Activated CD4-positive, alpha-beta T cell treated with anti-CD3 and anti-CD28 coated beads for 36 hours (primary cell): ENCODE results near the gene DCDC1. TPM values are rescaled to one million over a fixed set of nuclear protein-coding genes. Genes with fewer than 3 reads are reported as not detected.

Experiments used
- ATAC-seq: fragments of 200-7000 bp; cut with Tn5 transposase; one replicate; pipeline ENCODE4 v1.10.0; 2021; ENCODE audit warnings: mild to moderate bottlenecking, moderate library complexity
- CTCF ChIA-PET: fragments of 350-600 bp; sonication (Branson Sonifier 250); formaldehyde crosslinking; loops from one replicate; lab custom pipeline; 2021; ENCODE audit warnings: antibody characterized with exemption; lab: Charles Lee
- POLR2A ChIA-PET: fragments of 350-600 bp; sonication (Branson Sonifier 250); formaldehyde crosslinking; loops from one replicate; lab custom pipeline; 2021; ENCODE audit warnings: antibody characterized with exemption, inconsistent platforms; lab: Charles Lee
- DNase-seq: peaks from one replicate; pipeline ENCODE4 v3.0.0-alpha.2; 2020
- H3K27ac Mint-ChIP-seq: one replicate; pipeline ENCODE4 v1.8.0; 2021; ENCODE audit warnings: mixed read lengths
- H3K27me3 Mint-ChIP-seq: one replicate; pipeline ENCODE4 v1.8.0; 2021; ENCODE audit warnings: mixed read lengths
- H3K36me3 Mint-ChIP-seq: one replicate; pipeline ENCODE4 v1.8.0; 2021; ENCODE audit warnings: low read depth, mixed read lengths
- H3K4me1 Mint-ChIP-seq: one replicate; pipeline ENCODE4 v1.8.0; 2021; ENCODE audit warnings: mixed read lengths
- H3K4me3 Mint-ChIP-seq: one replicate; pipeline ENCODE4 v1.8.0; 2021; ENCODE audit warnings: mild to moderate bottlenecking, moderate library complexity, mixed read lengths
- H3K9me3 Mint-ChIP-seq: one replicate; pipeline ENCODE4 v1.8.0; 2021; ENCODE audit warnings: low read depth, mixed read lengths
- intact Hi-C, 2 experiments: fragments of 100-400 bp; cut with DNase I in 1 of 2; cut with micrococcal nuclease in 1 of 2; formaldehyde crosslinking; loops; one replicate each; pipeline versions ENCODE4 v1.14.2 to v1.15.1; 2022 to 2024; cut with DNase I, micrococcal nuclease
- total RNA-seq, 2 experiments: library from RNA; stranded (reverse); gene quantifications; one replicate each; pipeline ENCODE4 v1.2.3, GENCODE V29; 2021

DCDC1 gene
- total RNA-seq, 2 experiments from 2014 or later, result 0.23 to 0.32 TPM

GRCh38 chr11:31231601-31232000 is 137.9 kb downstream of the DCDC1 start:
- CTCF ChIA-PET, result interaction anchor here (1.1 to 1.7 kb wide), 2 partner anchors 8 to 11 kb away, joined by 4 read pairs; no protein-coding TSS in a partner anchor
- H3K27me3 Mint-ChIP-seq, result peaks cover 3% of the 10 kb centered on the region
- POLR2A ChIA-PET, result no interaction called here
- H3K36me3 Mint-ChIP-seq, result no peaks in the 10 kb centered on the region
- no peak for ATAC-seq
- DNase-seq, result no peak
- no peaks in the 10 kb centered on the region for H3K9me3 Mint-ChIP-seq
- H3K27ac Mint-ChIP-seq, result no peak overlapping the region
- no peaks in the 10 kb centered on the region for H3K4me1 Mint-ChIP-seq
- H3K4me3 Mint-ChIP-seq, result no peak overlapping the region
- intact Hi-C loops, result no loop called here

DNA sequence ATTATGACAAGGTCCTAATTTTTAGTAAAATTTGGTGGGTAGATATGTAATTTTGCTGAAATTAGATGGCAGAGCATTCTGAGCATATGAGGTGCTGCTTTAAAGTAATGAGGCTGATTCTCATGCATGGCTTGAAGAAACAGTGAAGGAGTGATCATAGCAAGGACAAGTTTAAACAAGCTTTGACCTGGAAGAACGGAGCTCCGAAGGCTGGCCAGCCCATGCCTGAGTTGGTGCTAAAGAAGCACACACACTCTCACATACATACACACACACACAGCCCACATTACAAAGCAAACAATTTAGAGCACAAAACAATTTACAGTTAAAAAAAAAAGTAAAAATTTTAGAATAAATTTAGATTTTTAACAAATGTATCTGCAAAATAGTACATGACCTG is 150.7 kb downstream of the DCDC1 start:
- ATAC-seq (no peak), DNase-seq (no peak)
- no peaks in the 10 kb centered on the region for H3K36me3 Mint-ChIP-seq
- CTCF ChIA-PET, result interaction anchor here (0.7 to 1.5 kb wide), 3 partner anchors 9 to 67 kb away, joined by 3 to 10 read pairs (median 4); no protein-coding TSS in a partner anchor
- no peaks in the 10 kb centered on the region for H3K4me1 Mint-ChIP-seq
- intact Hi-C loops, result no loop called here
- H3K27me3 Mint-ChIP-seq, result peaks cover 6% of the 10 kb centered on the region
- no peaks in the 10 kb centered on the region for H3K9me3 Mint-ChIP-seq
- POLR2A ChIA-PET, result no interaction called here
- no peak overlapping the region for H3K27ac Mint-ChIP-seq
- no peak overlapping the region for H3K4me3 Mint-ChIP-seq

DNA sequence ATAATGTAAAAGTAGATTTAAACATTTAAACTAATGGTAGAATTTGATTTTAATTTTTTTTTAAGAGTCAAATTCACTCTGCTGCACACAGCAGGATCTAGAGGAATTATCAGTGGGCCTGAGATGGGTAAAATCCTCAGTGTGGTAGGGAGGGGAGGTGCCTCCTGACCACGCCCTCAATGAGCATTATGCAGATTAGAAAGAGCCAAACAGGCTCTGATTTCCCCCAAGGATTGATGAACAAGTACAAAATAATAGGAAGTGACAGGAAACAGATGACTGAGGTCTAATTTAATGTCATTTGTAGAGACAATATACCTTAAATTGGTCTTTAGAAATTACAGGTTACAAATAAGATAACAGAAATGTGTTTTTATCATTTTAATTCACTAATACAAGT is 155.2 kb downstream of the DCDC1 start:
- H3K27ac Mint-ChIP-seq, result no peak overlapping the region
- no peaks in the 10 kb centered on the region for H3K36me3 Mint-ChIP-seq
- DNase-seq (no peak), ATAC-seq (no peak)
- intact Hi-C loops, result no loop called here
- H3K9me3 Mint-ChIP-seq, result no peaks in the 10 kb centered on the region
- POLR2A ChIA-PET, result no interaction called here
- H3K27me3 Mint-ChIP-seq, result peaks cover 3% of the 10 kb centered on the region
- CTCF ChIA-PET, result no interaction called here
- H3K4me1 Mint-ChIP-seq, result no peaks in the 10 kb centered on the region
- H3K4me3 Mint-ChIP-seq, result no peak overlapping the region

DNA sequence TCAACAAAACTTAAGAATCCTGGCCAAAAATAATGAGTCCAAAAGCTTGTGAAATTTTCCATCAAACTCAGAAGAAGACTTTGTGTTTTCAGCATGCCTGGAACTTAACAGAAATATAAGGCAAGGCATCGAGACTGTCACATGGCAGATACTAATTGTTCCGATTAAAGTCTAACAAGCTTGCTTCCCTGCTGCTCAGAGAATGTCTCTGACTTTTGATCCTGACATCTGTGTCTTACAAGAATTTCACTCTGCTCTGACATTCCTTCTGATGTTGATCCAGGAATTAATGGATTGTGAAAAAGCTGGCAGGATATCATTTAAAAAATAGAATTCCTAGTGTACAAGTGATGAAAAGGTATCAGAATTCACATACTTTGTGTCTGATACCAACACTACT is 170.2 kb downstream of the DCDC1 start:
- Mint-ChIP-seq H3K9me3 (no peaks in the 10 kb centered on the region), H3K27me3 (peaks cover 2% of the 10 kb centered on the region)

DNA sequence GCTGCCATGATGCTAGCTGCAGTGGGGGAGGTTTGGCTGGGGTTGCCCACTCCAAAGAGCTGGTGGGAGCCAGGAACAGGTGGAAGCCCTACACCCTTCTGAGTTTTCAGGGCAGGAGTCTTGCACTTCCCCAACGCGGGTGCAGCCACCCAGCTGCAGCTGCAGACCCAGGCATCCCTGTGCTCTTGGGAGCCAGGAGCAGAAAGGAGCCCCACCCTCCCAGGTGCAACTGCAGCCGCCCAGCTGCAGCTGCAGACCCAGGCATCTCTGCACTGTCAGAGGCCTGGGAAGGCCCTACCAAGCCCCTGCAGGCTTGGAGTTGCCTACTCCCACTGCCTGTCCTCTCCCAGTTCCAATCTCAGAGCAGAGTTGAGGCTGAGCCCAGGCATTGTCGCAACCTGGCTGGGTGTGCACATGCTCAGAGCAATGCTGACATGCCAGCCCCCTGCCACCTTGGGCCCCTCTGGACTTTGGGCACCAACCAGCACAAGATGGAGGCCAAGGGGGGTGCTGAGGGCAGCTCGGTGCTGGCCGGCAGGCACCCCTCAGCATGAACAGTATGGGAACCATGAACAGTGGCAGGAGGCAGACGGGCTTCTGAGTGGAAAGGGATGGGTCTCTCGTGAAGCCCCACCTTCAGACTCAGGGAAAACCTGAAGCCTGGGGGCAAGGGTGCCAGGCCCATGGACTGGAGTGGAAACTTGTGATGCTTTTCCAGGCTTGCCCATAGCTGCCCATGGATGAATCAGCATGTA is 195.4 kb downstream of the DCDC1 start:
- intact Hi-C loops, result no loop called here
- POLR2A ChIA-PET, result no interaction called here
- DNase-seq (no peak), ATAC-seq (no peak)
- CTCF ChIA-PET, result no interaction called here
- Mint-ChIP-seq H3K27me3 (no peaks in the 10 kb centered on the region), H3K27ac (no peak overlapping the region), H3K4me1 (no peaks in the 10 kb centered on the region), H3K36me3 (no peaks in the 10 kb centered on the region), H3K4me3 (no peak overlapping the region), H3K9me3 (peaks cover 16% of the 10 kb centered on the region)

More for the DNA sequence above, 170.2 kb downstream of the DCDC1 start:
- CTCF ChIA-PET, result no interaction called here
- intact Hi-C loops, result no loop called here
- ATAC-seq (no peak), DNase-seq (no peak)
- no peaks in the 10 kb centered on the region for H3K36me3 Mint-ChIP-seq
- H3K4me1 Mint-ChIP-seq, result no peaks in the 10 kb centered on the region
- POLR2A ChIA-PET, result no interaction called here
- no peak overlapping the region for H3K27ac Mint-ChIP-seq
- no peak overlapping the region for H3K4me3 Mint-ChIP-seq

DNA sequence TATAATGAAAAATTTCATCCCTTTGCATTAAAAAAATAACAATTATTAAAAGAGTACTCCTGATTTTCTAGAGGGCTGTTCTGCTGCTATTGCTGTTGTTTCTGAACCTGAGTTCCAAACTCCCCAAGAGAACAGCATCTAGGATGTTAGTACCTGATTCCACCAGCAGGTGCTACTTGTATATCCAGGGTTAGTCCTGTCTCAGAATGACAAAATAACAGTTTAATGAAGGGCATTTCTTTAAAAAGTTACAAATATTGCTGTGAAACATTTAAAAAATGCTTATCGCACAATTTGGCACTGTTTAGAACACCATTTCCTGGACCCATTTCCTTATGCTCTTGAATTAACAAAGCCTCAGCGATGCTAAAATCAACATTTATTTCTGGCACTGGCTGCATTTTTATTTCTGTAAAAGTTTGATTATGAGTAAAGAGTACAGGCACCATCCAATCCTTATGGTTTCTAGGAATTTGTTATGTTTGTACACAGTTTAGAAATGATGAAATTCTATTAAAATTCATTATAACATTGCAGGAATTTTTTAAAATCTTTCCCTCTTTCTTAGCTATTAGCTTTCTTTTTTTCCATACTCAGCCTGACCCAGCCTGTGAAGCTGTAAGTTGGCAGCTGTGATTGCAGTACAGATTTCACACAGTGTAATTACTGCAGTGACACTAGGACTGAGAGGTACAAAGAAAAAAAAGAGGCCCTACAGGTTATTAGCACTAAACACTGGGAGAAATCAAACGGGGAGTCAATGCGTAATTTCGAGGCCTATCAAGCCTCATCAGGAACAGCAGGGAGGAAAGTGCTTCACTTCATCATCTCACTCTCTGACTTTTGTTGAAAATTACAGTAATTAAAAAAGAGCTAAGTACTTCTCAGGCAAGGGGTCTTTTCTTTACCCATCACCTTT is 208.8 kb downstream of the DCDC1 start:
- ChIA-PET POLR2A (no interaction called here), CTCF (no interaction called here)
- intact Hi-C loops, result no loop called here

DNA sequence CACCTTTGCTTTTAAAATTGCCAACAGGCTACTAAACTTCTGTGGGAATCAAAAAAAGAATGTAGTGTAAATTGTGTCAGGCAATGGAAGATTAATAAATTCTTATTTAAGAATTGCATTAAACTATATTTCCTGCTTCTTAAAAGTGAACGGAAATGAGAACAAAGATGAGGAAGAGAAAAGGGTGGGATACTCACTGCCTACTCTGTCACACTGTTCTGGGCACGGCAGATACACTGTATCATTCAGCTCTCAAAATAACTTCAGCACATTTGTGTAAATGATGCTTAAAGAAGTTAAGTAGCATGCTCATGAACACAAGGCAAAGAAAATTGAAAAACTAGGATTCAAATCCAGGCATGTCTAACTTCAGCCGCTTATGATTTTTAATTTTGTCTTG is 218.7 kb downstream of the DCDC1 start:
- intact Hi-C loops, result no loop called here
- ChIA-PET CTCF (no interaction called here), POLR2A (no interaction called here)
- no peaks in the 10 kb centered on the region for H3K4me1 Mint-ChIP-seq
- H3K9me3 Mint-ChIP-seq, result no peaks in the 10 kb centered on the region
- H3K27ac Mint-ChIP-seq, result no peak overlapping the region
- H3K27me3 Mint-ChIP-seq, result no peaks in the 10 kb centered on the region
- H3K4me3 Mint-ChIP-seq, result no peak overlapping the region
- H3K36me3 Mint-ChIP-seq, result no peaks in the 10 kb centered on the region
- ATAC-seq (no peak), DNase-seq (no peak)

More for the DNA sequence above, 208.8 kb downstream of the DCDC1 start:
- DNase-seq (no peak), ATAC-seq (no peak)
- no peaks in the 10 kb centered on the region for H3K27me3 Mint-ChIP-seq
- no peak overlapping the region for H3K27ac Mint-ChIP-seq
- H3K4me3 Mint-ChIP-seq, result no peak overlapping the region
- no peaks in the 10 kb centered on the region for H3K9me3 Mint-ChIP-seq
- no peaks in the 10 kb centered on the region for H3K36me3 Mint-ChIP-seq
- H3K4me1 Mint-ChIP-seq, result no peaks in the 10 kb centered on the region

DNA sequence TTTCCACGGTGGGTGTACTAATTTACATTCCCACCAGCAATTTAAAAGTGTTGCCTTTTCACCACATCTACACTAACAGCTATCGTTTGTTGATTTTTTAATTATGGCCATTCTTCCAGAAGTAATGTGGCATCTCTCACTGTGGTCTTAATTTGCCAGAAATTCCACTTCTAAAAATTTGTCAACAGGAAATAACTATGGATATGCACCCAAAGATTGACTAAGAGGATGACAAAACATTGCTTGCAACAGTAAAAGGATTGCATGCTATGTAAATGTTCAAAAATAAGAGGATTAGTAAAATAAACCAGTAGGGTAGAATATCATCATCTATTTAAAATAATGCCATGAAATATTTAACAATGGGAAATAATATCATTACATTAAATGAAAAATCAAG is 219.5 kb downstream of the DCDC1 start:
- no peak for DNase-seq
- CTCF ChIA-PET, result no interaction called here
- ATAC-seq, result no peak

GRCh38 chr11:31141789-31142188 is 227.8 kb downstream of the DCDC1 start:
- DNase-seq (no peak), ATAC-seq (no peak)
- H3K4me3 Mint-ChIP-seq, result no peak overlapping the region
- no peaks in the 10 kb centered on the region for H3K9me3 Mint-ChIP-seq
- H3K27me3 Mint-ChIP-seq, result no peaks in the 10 kb centered on the region
- no peaks in the 10 kb centered on the region for H3K36me3 Mint-ChIP-seq
- CTCF ChIA-PET, result interaction anchor here (1.4 kb wide), 1 partner anchor 15 kb away, joined by 3 read pairs; no protein-coding TSS in a partner anchor
- no peak overlapping the region for H3K27ac Mint-ChIP-seq
- H3K4me1 Mint-ChIP-seq, result no peaks in the 10 kb centered on the region
- intact Hi-C loops, result no loop called here
- POLR2A ChIA-PET, result no interaction called here

More for the DNA sequence above, 219.5 kb downstream of the DCDC1 start:
- Mint-ChIP-seq H3K27ac (no peak overlapping the region), H3K27me3 (no peaks in the 10 kb centered on the region), H3K9me3 (no peaks in the 10 kb centered on the region), H3K4me3 (no peak overlapping the region), H3K36me3 (no peaks in the 10 kb centered on the region), H3K4me1 (no peaks in the 10 kb centered on the region)
- intact Hi-C loops, result no loop called here
- POLR2A ChIA-PET, result no interaction called here

DNA sequence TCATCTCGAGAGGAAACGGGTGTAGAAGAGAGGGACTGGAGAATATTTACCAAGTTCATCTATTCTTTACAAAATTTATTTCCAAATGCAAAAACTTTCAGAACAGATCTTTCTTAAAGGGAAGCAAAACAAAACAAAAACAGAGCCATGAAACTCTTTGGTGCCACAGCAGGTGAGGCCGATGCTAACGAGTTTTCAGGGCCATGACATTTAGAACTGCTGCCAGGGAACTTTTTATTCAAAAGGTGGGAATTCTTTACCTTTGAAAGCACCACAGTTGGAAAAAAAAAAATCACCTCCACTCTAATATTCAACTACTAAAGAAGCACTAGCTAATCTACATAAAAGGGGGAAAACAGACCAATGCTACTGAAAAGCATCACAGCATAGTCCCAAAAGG is 230.1 kb downstream of the DCDC1 start:
- CTCF ChIA-PET, result no interaction called here
- H3K9me3 Mint-ChIP-seq, result no peaks in the 10 kb centered on the region
- no peaks in the 10 kb centered on the region for H3K4me1 Mint-ChIP-seq
- no peak overlapping the region for H3K4me3 Mint-ChIP-seq
- intact Hi-C loops, result no loop called here
- H3K27me3 Mint-ChIP-seq, result no peaks in the 10 kb centered on the region
- ATAC-seq (no peak), DNase-seq (no peak)
- no peak overlapping the region for H3K27ac Mint-ChIP-seq
- H3K36me3 Mint-ChIP-seq, result no peaks in the 10 kb centered on the region
- POLR2A ChIA-PET, result no interaction called here

GRCh38 chr11:31132531-31133421 is 236.8 kb downstream of the DCDC1 start:
- ChIA-PET CTCF (interaction anchor here (1.0 kb wide), 1 partner anchor 22 kb away, joined by 3 read pairs; no protein-coding TSS in a partner anchor), POLR2A (no interaction called here)
- Mint-ChIP-seq H3K4me3 (no peak overlapping the region), H3K27ac (no peak overlapping the region), H3K27me3 (peaks cover 2% of the 10 kb centered on the region), H3K9me3 (no peaks in the 10 kb centered on the region), H3K36me3 (no peaks in the 10 kb centered on the region), H3K4me1 (no peaks in the 10 kb centered on the region)
- no peak for ATAC-seq
- no peak for DNase-seq
- intact Hi-C loops, result no loop called here
